IMR-90 (cell line): Measurements from ENCODE around the gene CCDC63. TPM values are rescaled to one million over a fixed set of nuclear protein-coding genes. Genes with fewer than 3 reads are reported as not detected.

Experiments
- ATAC-seq: fragments of 200-7000 bp; cut with Tn5 transposase; 2 replicates; pipeline ENCODE4 v1.9.1; 2020; ENCODE audit warnings: low read depth, mild to moderate bottlenecking, moderate library complexity
- BruUV-seq: library from RNA; stranded (reverse); fragments of 400-500 nt; replicated peaks from 2 replicates; lab custom pipeline; 2021; lab: Mats Ljungman, UMichigan
- CTCF ChIA-PET: fragments of 300-600 bp; formaldehyde crosslinking; extraction: SDS; loops from one replicate; lab custom pipeline; 2021; ENCODE audit warnings: antibody characterized with exemption; lab: Yijun Ruan, JAX
- POLR2A ChIA-PET: fragments of 300-600 bp; sonication (Branson Sonifier 250); formaldehyde crosslinking; loops from one replicate; lab custom pipeline; 2022; ENCODE audit warnings: antibody characterized with exemption; ENCODE audit not compliant: unreplicated experiment; lab: Charles Lee
- DNase-seq: peaks from one replicate; pipeline ENCODE4 v3.0.0; 2013
- H2AFZ ChIP-seq: replicated peaks from 2 replicates; pipeline ENCODE3; 2013; ENCODE audit warnings: low read length, mild to moderate bottlenecking; ENCODE audit not compliant: poor library complexity
- H2AK5ac ChIP-seq: 2 replicates; pipeline ENCODE4 v1.6.1; 2013; ENCODE audit warnings: low read depth, low read length, inconsistent platforms
- H2AK9ac ChIP-seq: replicated peaks from 2 replicates; pipeline ENCODE3; 2013; ENCODE audit warnings: mild to moderate bottlenecking, low read depth, low read length, moderate library complexity; ENCODE audit not compliant: poor library complexity
- H2BK120ac ChIP-seq: 2 replicates; pipeline ENCODE4 v1.6.1; 2013; ENCODE audit warnings: low read depth, low read length, inconsistent platforms
- H2BK15ac ChIP-seq: 3 replicates; pipeline ENCODE4 v1.6.1; 2013; ENCODE audit warnings: low read depth, low read length, inconsistent platforms
- H2BK20ac ChIP-seq: 2 replicates; pipeline ENCODE4 v1.6.1; 2013; ENCODE audit warnings: low read depth, mild to moderate bottlenecking, inconsistent platforms, low read length, moderate library complexity
- H2BK5ac ChIP-seq: 2 replicates; pipeline ENCODE4 v1.6.1; 2013; ENCODE audit warnings: mild to moderate bottlenecking, low read depth, low read length, inconsistent platforms; ENCODE audit not compliant: poor library complexity, severe bottlenecking
- H3K14ac ChIP-seq: replicated peaks from 2 replicates; pipeline ENCODE4 v1.6.1; 2013; ENCODE audit warnings: low read depth, low read length, inconsistent platforms
- H3K18ac ChIP-seq: 2 replicates; pipeline ENCODE4 v1.6.1; 2013; ENCODE audit warnings: low read depth, low read length, control low read depth
- H3K23ac ChIP-seq: 2 replicates; pipeline ENCODE4 v1.6.1; 2013; ENCODE audit warnings: low read depth, low read length, inconsistent platforms
- H3K27ac ChIP-seq: 2 replicates; pipeline ENCODE4 v1.5.1; 2013; ENCODE audit warnings: mild to moderate bottlenecking, control low read depth, low read length; ENCODE audit not compliant: insufficient read depth
- H3K27me3 ChIP-seq: 2 replicates; pipeline ENCODE4 v1.6.1; 2013; ENCODE audit warnings: low read length; ENCODE audit not compliant: control insufficient read depth, insufficient read depth
- H3K36me3 ChIP-seq: 2 replicates; pipeline ENCODE4 v1.6.1; 2013; ENCODE audit warnings: low read length, mixed read lengths; ENCODE audit not compliant: control insufficient read depth, insufficient read depth
- H3K4ac ChIP-seq: 2 replicates; pipeline ENCODE4 v1.6.1; 2013; ENCODE audit warnings: low read depth, low read length, inconsistent platforms
- H3K4me1 ChIP-seq: 2 replicates; pipeline ENCODE4 v1.6.1; 2013; ENCODE audit warnings: low read length, mixed read lengths; ENCODE audit not compliant: control insufficient read depth, insufficient read depth
- H3K4me2 ChIP-seq: 2 replicates; pipeline ENCODE4 v1.6.1; 2013; ENCODE audit warnings: low read depth, mild to moderate bottlenecking, control low read depth, low read length, moderate library complexity
- H3K4me3 ChIP-seq: 2 replicates; pipeline ENCODE4 v1.5.1; 2013; ENCODE audit warnings: low read depth, mild to moderate bottlenecking, control low read depth, low read length, moderate library complexity; ENCODE audit not compliant: insufficient read depth
- H3K56ac ChIP-seq: 2 replicates; pipeline ENCODE4 v1.6.1; 2013; ENCODE audit warnings: low read length, inconsistent platforms; ENCODE audit not compliant: insufficient read depth; ENCODE audit errors: extremely low read depth
- H3K79me1 ChIP-seq, 2 experiments: 2 replicates each; pipeline ENCODE4 v1.6.1; 2013; ENCODE audit warnings: low read length in 2 of 2, inconsistent platforms in 1 of 2, low read depth in 1 of 2
- H3K9ac ChIP-seq: 2 replicates; pipeline ENCODE4 v1.6.1; 2013; ENCODE audit warnings: low read depth, low read length, control low read depth
- H3K9me1 ChIP-seq: 2 replicates; pipeline ENCODE4 v1.6.1; 2013; ENCODE audit warnings: low read length, inconsistent platforms; ENCODE audit not compliant: insufficient read depth
- H3K9me3 ChIP-seq: 2 replicates; pipeline ENCODE4 v1.6.1; 2013; ENCODE audit warnings: low read length; ENCODE audit not compliant: control insufficient read depth, insufficient read depth
- H4K20me1 ChIP-seq: 2 replicates; pipeline ENCODE4 v1.6.1; 2013; ENCODE audit warnings: low read length, inconsistent platforms; ENCODE audit not compliant: insufficient read depth
- H4K5ac ChIP-seq: 2 replicates; pipeline ENCODE4 v1.6.1; 2013; ENCODE audit warnings: mild to moderate bottlenecking, low read depth, low read length, control low read depth
- H4K8ac ChIP-seq, 2 experiments: 2 replicates each; pipeline ENCODE4 v1.6.1; 2013; ENCODE audit warnings: low read depth in 2 of 2, low read length in 2 of 2, control low read depth in 1 of 2, inconsistent platforms in 1 of 2
- H4K91ac ChIP-seq: 2 replicates; pipeline ENCODE4 v1.6.1; 2013; ENCODE audit warnings: low read depth, low read length, inconsistent platforms; ENCODE audit not compliant: insufficient read depth
- CEBPB ChIP-seq: IDR thresholded peaks from 2 replicates; pipeline ENCODE4 v1.6.1; 2012; ENCODE audit warnings: low read depth, low read length, improper control_type of control experiment
- CTCF ChIP-seq: conservative IDR thresholded peaks from 2 replicates; pipeline ENCODE4 v1.5.1; 2012; ENCODE audit warnings: mild to moderate bottlenecking, low read depth, low read length, improper control_type of control experiment
- FOS ChIP-seq: fragments of 150-350 bp; IDR thresholded peaks from 2 replicates; pipeline ENCODE4 v1.6.1; 2016; ENCODE audit warnings: low read depth, low read length
- NFE2L2 ChIP-seq: fragments of 150-350 bp; IDR thresholded peaks from 2 replicates; pipeline ENCODE4 v1.6.1; 2016; ENCODE audit warnings: low read depth, mild to moderate bottlenecking, low read length
- POLR2A ChIP-seq: IDR thresholded peaks from 2 replicates; pipeline ENCODE4 v1.6.1; 2012; ENCODE audit warnings: mild to moderate bottlenecking, low read depth, low read length
- RCOR1 ChIP-seq: IDR thresholded peaks from 2 replicates; pipeline ENCODE4 v1.6.1; 2012; ENCODE audit warnings: mild to moderate bottlenecking, low read length, improper control_type of control experiment; ENCODE audit not compliant: insufficient replicate concordance
- dilution Hi-C: fragments of 300-500 bp; cut with HindIII; formaldehyde crosslinking; loops from one replicate; pipeline ENCODE4 v1.14.3; 2018; ENCODE audit warnings: low sequenced_read_pairs; ENCODE audit not compliant: unreplicated experiment
- in situ Hi-C: fragments of 300-500 bp; cut with MboI; formaldehyde crosslinking; loops from 3 replicates; pipeline ENCODE4 v1.14.3; 2019; ENCODE audit warnings: low sequenced_read_pairs, inconsistent platforms, mixed read lengths
- intact Hi-C: fragments of 100-400 bp; cut with micrococcal nuclease; formaldehyde crosslinking; loops from 2 replicates; pipeline ENCODE4 v1.10.0; 2022
- polyA plus RNA-seq, 3 experiments: library from polyadenylated mRNA; depleted of rRNA; stranded (reverse); fragments of >200 nt; gene quantifications; 2 replicates each; pipeline ENCODE4 v1.2.3, GENCODE V29; 2012; ENCODE audit warnings: low replicate concordance in 1 of 3
- total RNA-seq: library from RNA; depleted of rRNA; stranded (reverse); fragments of >200 nt; gene quantifications from 2 replicates; pipeline ENCODE4 v1.2.3, GENCODE V29; 2012

CCDC63 gene
- total and polyA plus RNA-seq, 2 of the 4 experiments (the other 2 are of a cell fraction): not detected

GRCh38 chr12:110874781-110875180, 28.0 kb downstream of the CCDC63 start:
- in situ Hi-C loops (no loop called here), intact Hi-C loops (no loop called here), dilution Hi-C loops (no loop called here)
- H3K4me1 ChIP-seq: no peaks in the 10 kb centered on the region
- ChIA-PET CTCF (interaction anchor here (0.6 kb wide), 1 partner anchor 12 kb away, joined by 3 read pairs; no protein-coding TSS in a partner anchor), POLR2A (no interaction called here)
- no peaks in the 10 kb centered on the region for H3K79me1 ChIP-seq
- no peaks in the 10 kb centered on the region for H4K20me1 ChIP-seq
- no TSS peak for BruUV-seq
- no peak overlapping the region for H2BK5ac ChIP-seq
- no peak for TF ChIP-seq CTCF
- TF ChIP-seq POLR2A: no peak
- TF ChIP-seq FOS: no peak
- no peak for TF ChIP-seq CEBPB
- TF ChIP-seq NFE2L2: no peak
- no peak for TF ChIP-seq RCOR1
- H4K8ac ChIP-seq: no peak overlapping the region
- H2BK120ac ChIP-seq: no peak overlapping the region
- H3K14ac ChIP-seq: no peak overlapping the region
- H3K9me1 ChIP-seq: no peaks in the 10 kb centered on the region
- no peak overlapping the region for H3K4ac ChIP-seq
- H2AFZ ChIP-seq: no peak overlapping the region
- H3K4me3 ChIP-seq: no peak overlapping the region
- H2AK9ac ChIP-seq: no peak overlapping the region
- no peaks in the 10 kb centered on the region for H3K36me3 ChIP-seq
- ATAC-seq (no peak), DNase-seq (no peak)
- H3K9me3 ChIP-seq: no peaks in the 10 kb centered on the region
- no peaks in the 10 kb centered on the region for H3K27me3 ChIP-seq
- H3K4me2 ChIP-seq: no peak overlapping the region
- H2BK20ac ChIP-seq: no peak overlapping the region
- no peak overlapping the region for H3K18ac ChIP-seq
- H4K5ac ChIP-seq: no peak overlapping the region
- no peak overlapping the region for H3K9ac ChIP-seq
- H2AK5ac ChIP-seq: no peak overlapping the region
- H3K56ac ChIP-seq: no peak overlapping the region
- no peak overlapping the region for H2BK15ac ChIP-seq
- H3K27ac ChIP-seq: no peak overlapping the region
- H3K23ac ChIP-seq: no peak overlapping the region
- H4K91ac ChIP-seq: no peak overlapping the region
